Fibroblast of pulmonary artery (primary cell): ENCODE measurements around the gene HYDIN.
"Not testable (repeated sequence)": the region's sequence is repeated elsewhere in the genome, so short reads cannot be mapped to it uniquely, and the experiment has no call there.

Experiments
- DNase-seq: peaks from one replicate; pipeline ENCODE4 v3.0.0-alpha.2; 2010; ENCODE audit warnings: low read depth
- H3K4me3 ChIP-seq: replicated peaks from 2 replicates; pipeline ENCODE4 v1.5.1; 2011; ENCODE audit warnings: low read depth, mild to moderate bottlenecking, control low read depth, low read length, moderate library complexity
- CTCF ChIP-seq: IDR thresholded peaks from 2 replicates; pipeline ENCODE4 v1.5.1; 2011; ENCODE audit warnings: mild to moderate bottlenecking, control low read depth, low read length, inconsistent platforms; ENCODE audit errors: missing control alignments

Gene HYDIN

GRCh38 chr16:71179569-71179968 lies 51.0 kb downstream of the HYDIN start:
- no peak for TF ChIP-seq CTCF
- DNase-seq, result no peak
- no peak overlapping the region for H3K4me3 ChIP-seq

- no peak overlapping the region for H3K4me3 ChIP-seq
- DNase-seq, result no peak
- no peak for TF ChIP-seq CTCF
Measured at GRCh38 chr16:71172481-71173207, 57.9 kb downstream of the HYDIN start.

- DNase-seq, H3K4me3 ChIP-seq: not testable (repeated sequence)
Measured at GRCh38 chr16:71161007-71161406, 69.5 kb downstream of the HYDIN start.

- DNase-seq, H3K4me3 ChIP-seq: not testable (repeated sequence)
Measured at GRCh38 chr16:71157278-71157677, 73.2 kb downstream of the HYDIN start.

- not testable (repeated sequence) for H3K4me3 ChIP-seq, DNase-seq
Measured at GRCh38 chr16:71153329-71153728, 77.2 kb downstream of the HYDIN start.

- not testable (repeated sequence) for DNase-seq, H3K4me3 ChIP-seq
Measured at GRCh38 chr16:71151654-71152053, 78.9 kb downstream of the HYDIN start.

- H3K4me3 ChIP-seq, DNase-seq: not testable (repeated sequence)
Measured at GRCh38 chr16:71143246-71143645, 87.3 kb downstream of the HYDIN start.

- not testable (repeated sequence) for H3K4me3 ChIP-seq, DNase-seq
Measured at GRCh38 chr16:71110565-71110964, 120.0 kb downstream of the HYDIN start.

- DNase-seq, H3K4me3 ChIP-seq: not testable (repeated sequence)
Measured at GRCh38 chr16:71109656-71110208, 120.8 kb downstream of the HYDIN start.

- not testable (repeated sequence) for H3K4me3 ChIP-seq, DNase-seq
Measured at GRCh38 chr16:71105881-71106280, 124.6 kb downstream of the HYDIN start.

GRCh38 chr16:71083573-71083972 lies 146.9 kb downstream of the HYDIN start:
- not testable (repeated sequence) for DNase-seq, H3K4me3 ChIP-seq

- not testable (repeated sequence) for H3K4me3 ChIP-seq, DNase-seq
Measured at GRCh38 chr16:71080777-71081176, 149.7 kb downstream of the HYDIN start.

- DNase-seq, H3K4me3 ChIP-seq: not testable (repeated sequence)
Measured at GRCh38 chr16:71080262-71080661, 150.3 kb downstream of the HYDIN start.

GRCh38 chr16:71070651-71071050 lies 159.9 kb downstream of the HYDIN start:
- H3K4me3 ChIP-seq, DNase-seq: not testable (repeated sequence)

GRCh38 chr16:71069842-71070241 lies 160.7 kb downstream of the HYDIN start:
- not testable (repeated sequence) for DNase-seq, H3K4me3 ChIP-seq

- not testable (repeated sequence) for DNase-seq, H3K4me3 ChIP-seq
Measured at GRCh38 chr16:71053897-71054609, 176.5 kb downstream of the HYDIN start.

- H3K4me3 ChIP-seq, DNase-seq: not testable (repeated sequence)
Measured at GRCh38 chr16:71050307-71050706, 180.2 kb downstream of the HYDIN start.
